ENCODE results near the gene BMPR2.

- TF ChIP-seq EP300 (IDR thresholded peaks at IDR 0.05), result no peak
- TF ChIP-seq CTCF (IDR thresholded peaks at IDR 0.05), result no peak
- no peak for TF ChIP-seq POLR2A (IDR thresholded peaks at IDR 0.05)
These were observed 114.4 kb downstream of the BMPR2 start for GRCh38 chr2:202490479-202490878.
